ENCODE data around the gene ALK. TPM values are rescaled to one million over a fixed set of nuclear protein-coding genes. Genes with fewer than 3 reads are reported as not detected.

The ALK gene
- total RNA-seq, 2 donors from 2014 or later: 0.13 to 0.46 TPM

DNA sequence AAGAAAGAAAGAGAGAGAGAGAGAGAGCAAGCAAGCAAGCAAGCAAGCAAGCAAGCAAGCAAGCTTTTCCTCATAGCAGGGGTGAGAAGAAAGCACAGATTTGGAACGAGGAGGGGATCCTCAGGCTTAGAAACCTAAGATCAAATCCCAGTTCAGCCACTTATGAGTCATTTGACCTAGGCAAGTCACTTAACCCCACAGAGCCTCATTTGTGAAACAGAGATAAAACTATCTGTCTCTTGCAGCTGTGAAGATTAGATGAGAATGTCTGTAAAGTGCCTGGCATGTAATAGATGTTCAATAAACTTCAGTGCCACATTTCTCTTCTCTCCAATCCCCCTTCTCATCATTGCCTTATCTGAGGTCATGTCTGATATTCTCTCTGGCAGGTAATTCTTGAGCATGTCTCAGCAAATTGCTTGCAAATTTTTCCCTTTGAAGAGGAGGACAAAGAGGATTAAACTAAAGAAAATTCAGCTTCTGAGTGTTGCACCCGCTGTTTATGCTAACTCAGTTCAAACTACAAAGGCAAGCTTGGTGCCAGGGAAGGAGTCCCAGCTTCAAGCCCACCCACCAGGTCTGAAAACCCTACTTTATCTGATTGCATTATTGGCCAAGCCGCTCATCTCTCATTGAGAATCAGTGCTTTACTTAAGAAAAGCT is 20.3 kb downstream of the ALK start:
- H3K27ac Mint-ChIP-seq: no peak overlapping the region
- H3K27me3 Mint-ChIP-seq (ENCODE audit: insufficient read depth): peaks cover 46% of the 10 kb centered on the region
- no peak overlapping the region for H3K4me3 Mint-ChIP-seq
- no peaks in the 10 kb centered on the region for H3K9me3 ChIP-seq (ENCODE audit: control insufficient read depth, low read length)
- H3K4me3 ChIP-seq (ENCODE audit: low read length): no peak overlapping the region
- H3K36me3 Mint-ChIP-seq (ENCODE audit: low read depth): no peaks in the 10 kb centered on the region
- peaks cover 53% of the 10 kb centered on the region for H3K4me1 Mint-ChIP-seq
- WGBS, 2 experiments (ENCODE audit: insufficient coverage in 1 of 2, insufficient read length in 1 of 2): 4 to 5% methylated on average over 3 of the region's 3 CpGs
- H3K36me3 ChIP-seq (ENCODE audit: control insufficient read depth, insufficient read depth, low read length): no peaks in the 10 kb centered on the region
- TF ChIP-seq, protein P1, sequence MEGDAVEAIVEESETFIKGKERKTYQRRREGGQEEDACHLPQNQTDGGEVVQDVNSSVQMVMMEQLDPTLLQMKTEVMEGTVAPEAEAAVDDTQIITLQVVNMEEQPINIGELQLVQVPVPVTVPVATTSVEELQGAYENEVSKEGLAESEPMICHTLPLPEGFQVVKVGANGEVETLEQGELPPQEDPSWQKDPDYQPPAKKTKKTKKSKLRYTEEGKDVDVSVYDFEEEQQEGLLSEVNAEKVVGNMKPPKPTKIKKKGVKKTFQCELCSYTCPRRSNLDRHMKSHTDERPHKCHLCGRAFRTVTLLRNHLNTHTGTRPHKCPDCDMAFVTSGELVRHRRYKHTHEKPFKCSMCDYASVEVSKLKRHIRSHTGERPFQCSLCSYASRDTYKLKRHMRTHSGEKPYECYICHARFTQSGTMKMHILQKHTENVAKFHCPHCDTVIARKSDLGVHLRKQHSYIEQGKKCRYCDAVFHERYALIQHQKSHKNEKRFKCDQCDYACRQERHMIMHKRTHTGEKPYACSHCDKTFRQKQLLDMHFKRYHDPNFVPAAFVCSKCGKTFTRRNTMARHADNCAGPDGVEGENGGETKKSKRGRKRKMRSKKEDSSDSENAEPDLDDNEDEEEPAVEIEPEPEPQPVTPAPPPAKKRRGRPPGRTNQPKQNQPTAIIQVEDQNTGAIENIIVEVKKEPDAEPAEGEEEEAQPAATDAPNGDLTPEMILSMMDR (conservative IDR thresholded peaks at IDR 0.05): no peak
- peak; percentile 77 for DNase-seq
- no peak overlapping the region for H3K9ac ChIP-seq (ENCODE audit: extremely low read depth, low read length, poor library complexity, severe bottlenecking)
- peaks cover 16% of the 10 kb centered on the region for H3K27me3 ChIP-seq (ENCODE audit: control insufficient read depth, insufficient read depth, low read length, poor library complexity, severe bottlenecking)
- peaks cover 23% of the 10 kb centered on the region for H3K4me1 ChIP-seq (ENCODE audit: control insufficient read depth, insufficient read depth, low read length)
- no peaks in the 10 kb centered on the region for H3K9me3 Mint-ChIP-seq
- no peak overlapping the region for H3K27ac ChIP-seq (ENCODE audit: low read depth, low read length)

DNA sequence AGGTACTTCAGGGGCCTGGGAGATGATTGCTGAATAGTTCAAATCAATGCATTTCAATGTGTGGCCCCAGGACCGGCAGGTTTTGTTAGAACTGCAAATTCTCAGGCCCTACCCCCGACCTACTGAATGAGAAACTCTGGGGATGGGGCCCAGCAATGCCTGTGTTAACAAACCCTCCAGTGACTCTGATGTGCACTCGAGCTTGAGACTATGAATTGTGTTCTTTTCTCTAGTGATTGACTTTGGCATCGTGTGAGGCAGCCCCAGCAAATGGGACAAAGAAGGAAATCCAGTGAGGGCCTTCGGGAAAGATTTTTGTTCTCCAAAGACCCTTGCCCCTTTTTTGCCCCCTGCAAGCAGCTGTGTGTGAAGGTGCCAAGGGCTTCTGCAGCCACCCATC is 22.4 kb downstream of the ALK start:
- Mint-ChIP-seq H3K27me3 (ENCODE audit: insufficient read depth) (peaks cover 51% of the 10 kb centered on the region), H3K36me3 (ENCODE audit: low read depth) (no peaks in the 10 kb centered on the region), H3K27ac (no peak overlapping the region), H3K9me3 (no peaks in the 10 kb centered on the region), H3K4me1 (peaks cover 54% of the 10 kb centered on the region), H3K4me3 (no peak overlapping the region)
- TF ChIP-seq, protein P1 (conservative IDR thresholded peaks at IDR 0.05): no peak
- H3K27ac ChIP-seq (ENCODE audit: low read depth, low read length): no peak overlapping the region
- H3K27me3 ChIP-seq (ENCODE audit: control insufficient read depth, insufficient read depth, low read length, poor library complexity, severe bottlenecking): peaks cover 7% of the 10 kb centered on the region
- H3K9me3 ChIP-seq (ENCODE audit: control insufficient read depth, low read length): no peaks in the 10 kb centered on the region
- peaks cover 14% of the 10 kb centered on the region for H3K4me1 ChIP-seq (ENCODE audit: control insufficient read depth, insufficient read depth, low read length)
- no peaks in the 10 kb centered on the region for H3K36me3 ChIP-seq (ENCODE audit: control insufficient read depth, insufficient read depth, low read length)
- no peak overlapping the region for H3K9ac ChIP-seq (ENCODE audit: extremely low read depth, low read length, poor library complexity, severe bottlenecking)
- 46 to 63% methylated on average over 4 to 5 of the region's 5 CpGs for WGBS, 2 experiments (ENCODE audit: insufficient coverage in 1 of 2, insufficient read length in 1 of 2)
- H3K4me3 ChIP-seq (ENCODE audit: low read length): no peak overlapping the region
- peak; percentile 41 for DNase-seq

DNA sequence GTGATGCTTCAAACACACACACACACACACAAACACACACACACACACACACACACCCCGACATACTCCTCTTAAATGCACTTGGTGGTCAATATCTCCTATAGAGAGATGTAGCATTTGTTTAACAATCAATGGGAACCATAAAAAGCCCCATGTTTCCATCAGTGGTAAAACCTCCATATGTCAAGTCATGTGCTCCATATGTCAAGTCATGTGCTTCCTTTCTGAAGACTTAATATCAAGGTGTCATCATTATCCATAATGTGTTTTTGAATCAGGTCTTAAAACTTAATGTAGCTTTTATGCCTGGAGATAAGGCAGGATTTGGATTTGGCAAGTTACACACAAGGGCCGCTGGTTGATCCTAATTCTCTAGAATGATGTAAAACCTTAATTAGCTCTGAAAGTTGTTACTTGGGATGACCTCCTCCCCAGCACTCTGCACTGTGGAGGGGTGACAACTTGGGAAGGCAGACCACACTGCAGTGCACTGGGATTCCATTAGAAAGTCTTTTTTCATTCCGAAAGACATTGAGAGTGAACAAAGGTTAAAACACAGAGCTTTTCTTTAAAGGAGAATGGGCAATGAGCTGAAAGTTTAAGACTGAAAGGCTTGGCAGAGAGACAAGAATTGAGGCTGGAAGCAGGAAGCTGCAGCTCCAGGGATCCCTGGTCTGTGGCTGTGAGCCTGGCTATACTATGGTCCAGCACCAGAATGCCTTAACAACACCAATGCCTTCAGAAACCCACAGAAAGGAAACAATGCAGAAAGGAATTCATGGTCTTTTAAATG is 26.4 kb downstream of the ALK start:
- Mint-ChIP-seq H3K27me3 (ENCODE audit: insufficient read depth) (peaks cover 72% of the 10 kb centered on the region), H3K9me3 (no peaks in the 10 kb centered on the region), H3K27ac (no peak overlapping the region), H3K36me3 (ENCODE audit: low read depth) (no peaks in the 10 kb centered on the region), H3K4me3 (no peak overlapping the region), H3K4me1 (peaks cover 35% of the 10 kb centered on the region)
- Histone ChIP-seq H3K4me1 (ENCODE audit: control insufficient read depth, insufficient read depth, low read length) (peaks cover 8% of the 10 kb centered on the region), H3K27ac (ENCODE audit: low read depth, low read length) (no peak overlapping the region), H3K4me3 (ENCODE audit: low read length) (no peak overlapping the region), H3K9me3 (ENCODE audit: control insufficient read depth, low read length) (no peaks in the 10 kb centered on the region), H3K9ac (ENCODE audit: extremely low read depth, low read length, poor library complexity, severe bottlenecking) (no peak overlapping the region), H3K27me3 (ENCODE audit: control insufficient read depth, insufficient read depth, low read length, poor library complexity, severe bottlenecking) (peaks cover 30% of the 10 kb centered on the region), H3K36me3 (ENCODE audit: control insufficient read depth, insufficient read depth, low read length) (no peaks in the 10 kb centered on the region)
- TF ChIP-seq, protein P1 (conservative IDR thresholded peaks at IDR 0.05): no peak
- WGBS, 2 experiments (ENCODE audit: insufficient coverage in 1 of 2, insufficient read length in 1 of 2): 86 to 95% methylated on average over 3 of the region's 3 CpGs
- DNase-seq: no peak
